IPS-18a (cell line): ENCODE measurements around the gene SPTBN5.

Experiments used
- H3K27ac ChIP-seq: one replicate; pipeline ENCODE4 v1.5.1; 2013; ENCODE audit warnings: low read length
- H3K27me3 ChIP-seq: one replicate; pipeline ENCODE4 v1.6.1; 2013; ENCODE audit warnings: mild to moderate bottlenecking, low read length; ENCODE audit not compliant: control insufficient read depth, insufficient read depth
- H3K36me3 ChIP-seq: one replicate; pipeline ENCODE4 v1.6.1; 2013; ENCODE audit warnings: low read depth, low read length; ENCODE audit not compliant: control insufficient read depth
- H3K4me1 ChIP-seq: one replicate; pipeline ENCODE4 v1.6.1; 2013; ENCODE audit warnings: low read depth, low read length; ENCODE audit not compliant: control insufficient read depth
- H3K4me3 ChIP-seq: one replicate; pipeline ENCODE4 v1.5.1; 2013; ENCODE audit warnings: low read length
- H3K9ac ChIP-seq: one replicate; pipeline ENCODE4 v1.6.1; 2013; ENCODE audit warnings: mild to moderate bottlenecking, low read length, moderate library complexity
- H3K9me3 ChIP-seq: one replicate; pipeline ENCODE4 v1.6.1; 2013; ENCODE audit warnings: low read depth, low read length; ENCODE audit not compliant: control insufficient read depth

The SPTBN5 gene

DNA sequence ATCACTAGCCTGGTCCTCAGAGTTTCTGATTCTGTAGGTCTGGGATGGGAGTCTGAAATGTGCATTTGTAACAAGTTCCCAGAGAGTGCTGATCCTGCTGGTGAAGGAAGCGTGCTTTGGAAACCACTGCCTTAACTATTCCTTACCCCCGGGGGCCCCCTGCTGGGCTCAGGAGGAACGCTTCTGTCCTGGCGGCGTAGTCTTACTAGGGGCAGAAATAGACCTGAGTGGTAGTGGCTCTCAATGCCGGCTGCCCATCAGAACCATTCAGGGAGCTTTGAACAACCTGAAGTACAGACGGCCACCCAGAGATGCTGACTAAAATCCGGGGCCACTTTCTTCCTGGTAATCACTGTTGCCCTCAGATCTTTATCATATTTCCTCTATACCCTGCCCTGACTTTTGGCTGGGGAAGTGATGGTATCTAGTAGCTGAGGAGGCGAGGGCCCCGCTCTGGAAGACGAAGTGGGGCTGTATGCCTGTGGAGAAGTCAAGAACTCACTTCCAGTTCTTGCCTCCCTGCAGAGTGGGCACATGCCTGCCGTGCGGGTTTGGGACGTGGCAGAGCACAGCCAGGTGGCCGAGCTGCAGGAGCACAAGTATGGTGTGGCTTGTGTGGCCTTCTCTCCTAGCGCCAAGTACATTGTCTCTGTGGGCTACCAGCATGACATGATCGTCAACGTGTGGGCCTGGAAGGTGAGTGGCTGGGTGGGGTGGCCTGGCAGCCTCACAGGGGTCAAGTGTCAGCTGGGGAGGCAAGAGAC, 82.2 kb downstream of the SPTBN5 start:
- no peak overlapping the region for H3K4me3 ChIP-seq
- H3K27ac ChIP-seq: no peak overlapping the region
- no peaks in the 10 kb centered on the region for H3K4me1 ChIP-seq
- no peaks in the 10 kb centered on the region for H3K9me3 ChIP-seq
- H3K27me3 ChIP-seq: no peaks in the 10 kb centered on the region
- no peaks in the 10 kb centered on the region for H3K36me3 ChIP-seq
- H3K9ac ChIP-seq: no peak overlapping the region

DNA sequence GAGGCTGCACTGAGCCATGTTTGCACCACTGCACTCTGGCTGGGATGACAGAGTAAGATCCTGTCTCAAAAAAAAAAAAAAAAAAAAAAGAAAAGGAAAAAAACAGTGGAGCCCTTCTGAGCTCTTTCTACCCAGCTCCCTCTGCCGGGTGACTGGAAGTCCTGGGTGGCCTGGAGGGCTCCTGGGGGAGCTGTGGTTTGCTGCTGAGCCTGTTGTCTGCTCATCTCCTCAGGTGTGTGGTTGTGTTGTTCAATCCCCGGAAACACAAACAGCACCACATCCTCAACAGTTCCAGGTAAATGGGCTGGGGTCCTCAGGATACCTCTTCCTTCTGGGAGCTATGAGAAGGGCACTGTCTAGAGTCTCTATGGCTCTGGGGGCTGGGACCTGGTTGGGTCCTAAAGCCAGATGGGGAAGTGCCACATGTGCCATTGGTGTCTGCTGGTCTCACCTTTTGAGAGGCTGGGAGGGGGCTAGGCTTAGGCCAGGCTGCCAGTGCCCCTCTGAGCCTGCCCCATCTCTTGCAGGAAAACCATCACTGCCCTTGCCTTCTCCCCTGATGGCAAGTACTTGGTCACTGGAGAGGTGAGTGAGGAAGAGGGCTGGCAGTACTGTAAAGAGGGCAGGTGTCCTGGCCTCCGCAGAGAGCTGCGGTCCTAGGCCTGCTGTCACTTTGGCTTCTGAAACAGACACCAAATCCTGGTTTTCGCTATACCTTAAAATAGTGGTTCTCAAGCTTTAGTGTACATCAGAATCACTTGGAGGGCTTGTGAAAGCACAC, 83.0 kb downstream of the SPTBN5 start:
- Histone ChIP-seq H3K36me3 (no peaks in the 10 kb centered on the region), H3K9me3 (no peaks in the 10 kb centered on the region), H3K4me3 (no peak overlapping the region), H3K9ac (no peak overlapping the region), H3K27me3 (no peaks in the 10 kb centered on the region), H3K27ac (no peak overlapping the region), H3K4me1 (no peaks in the 10 kb centered on the region)

DNA sequence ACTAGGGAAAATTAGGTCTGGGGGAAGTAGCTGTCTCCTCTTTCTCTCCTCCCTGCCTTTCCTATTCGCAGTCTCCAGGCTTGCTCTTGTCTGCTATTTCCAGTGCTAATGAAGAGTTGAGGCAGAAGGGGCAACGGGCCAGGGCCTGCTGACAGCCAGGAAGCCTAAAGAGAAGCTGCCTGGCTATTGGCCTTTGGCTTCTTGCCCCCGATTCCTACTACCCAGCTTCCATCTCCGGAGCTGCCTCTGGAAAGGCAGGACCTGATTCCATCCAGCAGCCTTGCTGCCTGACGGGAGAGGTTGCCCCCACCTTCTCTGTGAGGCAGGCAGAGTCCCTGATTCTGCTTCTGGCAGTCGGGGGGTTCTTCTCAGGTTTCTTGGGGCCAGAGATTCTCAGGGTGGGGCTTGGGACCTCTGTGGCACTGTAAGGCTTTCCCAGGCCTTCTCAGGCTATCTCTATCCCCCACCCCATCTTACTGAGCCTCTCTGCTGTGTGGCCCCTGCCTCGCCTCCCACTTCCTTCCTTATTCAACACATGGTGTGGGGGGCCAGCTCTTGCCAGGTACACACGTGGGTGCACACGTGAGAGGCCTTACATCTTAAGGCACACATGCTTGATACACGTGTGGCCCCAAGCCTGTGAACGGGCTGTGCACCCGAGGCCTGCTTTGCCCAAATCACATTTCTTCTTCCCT, 84.2 kb downstream of the SPTBN5 start:
- Histone ChIP-seq H3K27me3 (no peaks in the 10 kb centered on the region), H3K9ac (no peak overlapping the region), H3K4me1 (no peaks in the 10 kb centered on the region), H3K36me3 (no peaks in the 10 kb centered on the region), H3K27ac (no peak overlapping the region), H3K9me3 (no peaks in the 10 kb centered on the region), H3K4me3 (no peak overlapping the region)

DNA sequence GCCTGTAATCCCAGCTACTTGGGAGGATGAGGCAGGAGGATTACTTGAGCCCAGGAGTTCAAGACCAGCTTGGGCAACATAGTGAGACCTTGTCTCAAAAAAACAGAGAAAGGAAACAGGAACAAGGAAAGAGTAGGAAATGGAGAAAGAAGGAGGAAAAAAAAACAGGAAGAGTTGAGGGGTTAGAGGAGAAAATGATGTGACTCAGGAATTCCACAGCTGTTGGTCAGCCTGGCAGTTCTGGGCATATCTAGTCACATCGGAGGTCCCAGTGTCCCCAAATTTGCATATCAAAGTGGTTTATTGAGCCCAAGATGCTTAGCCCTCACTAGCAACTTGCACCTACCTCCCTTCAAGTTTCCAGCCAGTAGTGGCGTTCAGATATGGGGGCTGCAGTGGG, 84.7 kb downstream of the SPTBN5 start:
- Histone ChIP-seq H3K27me3 (no peaks in the 10 kb centered on the region), H3K9me3 (no peaks in the 10 kb centered on the region), H3K4me3 (no peak overlapping the region), H3K4me1 (no peaks in the 10 kb centered on the region), H3K27ac (no peak overlapping the region), H3K9ac (no peak overlapping the region), H3K36me3 (no peaks in the 10 kb centered on the region)

DNA sequence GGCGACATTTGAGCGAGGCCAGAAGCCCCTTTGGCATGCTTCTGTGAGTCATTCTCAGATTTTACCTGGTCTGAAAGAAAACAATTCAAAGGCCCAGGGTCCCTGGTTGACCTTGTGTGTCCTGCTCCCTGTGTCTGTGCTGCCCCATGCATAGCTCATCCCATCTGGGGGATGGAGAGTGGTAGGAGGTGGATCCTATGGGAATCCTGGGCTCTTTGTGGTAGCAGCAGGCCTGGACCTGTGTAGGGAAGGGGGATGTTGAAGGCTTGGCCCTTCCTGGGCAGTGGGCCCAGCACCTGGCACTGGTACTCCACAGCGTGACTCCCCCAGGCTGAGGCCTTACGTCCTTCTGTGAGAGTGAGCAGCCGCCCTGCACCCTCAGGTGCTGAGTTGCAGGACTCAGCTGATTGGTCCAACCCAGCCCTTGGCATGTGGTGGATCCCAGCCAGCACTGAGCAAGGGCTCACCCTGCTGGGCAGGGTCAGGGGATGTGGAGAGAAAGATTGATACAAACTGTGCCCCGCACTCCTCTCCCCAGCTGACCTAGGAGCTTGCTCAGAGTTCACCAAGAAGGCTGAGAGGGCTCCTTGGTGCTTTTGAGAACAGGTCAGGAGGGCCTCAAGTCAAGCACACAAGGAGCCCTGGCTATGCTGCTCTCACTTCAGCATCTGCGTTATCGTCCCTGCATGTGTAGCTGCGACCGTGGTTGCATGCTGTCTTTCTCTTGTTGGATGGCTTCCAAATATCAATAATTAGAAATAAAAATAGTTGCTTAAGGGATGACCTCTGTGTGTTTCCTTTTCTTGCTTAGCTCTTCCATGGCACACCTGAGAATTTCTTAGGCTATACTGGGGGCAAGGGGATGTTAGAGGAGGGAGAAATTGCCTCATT, 87.3 kb downstream of the SPTBN5 start:
- Histone ChIP-seq H3K9ac (no peak overlapping the region), H3K27ac (no peak overlapping the region), H3K4me3 (no peak overlapping the region)

DNA sequence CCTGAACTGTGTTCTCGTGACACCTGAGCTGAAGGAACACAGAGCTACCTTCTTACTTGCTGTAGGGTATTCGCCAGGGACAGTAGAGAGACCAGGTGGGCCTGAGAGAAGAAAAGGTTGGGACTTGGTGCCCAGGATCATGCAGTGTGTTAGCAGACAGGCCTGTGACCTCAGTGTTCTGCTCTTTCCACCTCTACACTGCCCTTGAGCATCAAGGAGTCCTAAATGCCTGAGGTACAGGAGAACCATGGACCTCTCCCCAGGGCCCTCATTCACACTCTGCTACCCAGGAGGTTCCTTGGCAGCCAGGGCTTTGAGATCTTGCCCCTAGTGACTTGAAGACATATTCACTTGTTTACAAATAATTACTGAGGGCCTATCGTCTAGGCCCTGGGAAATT, 88.1 kb downstream of the SPTBN5 start:
- Histone ChIP-seq H3K4me3 (no peak overlapping the region), H3K9me3 (no peaks in the 10 kb centered on the region), H3K4me1 (no peaks in the 10 kb centered on the region), H3K9ac (no peak overlapping the region), H3K27ac (no peak overlapping the region), H3K36me3 (no peaks in the 10 kb centered on the region), H3K27me3 (no peaks in the 10 kb centered on the region)

More for the DNA sequence above, 87.3 kb downstream of the SPTBN5 start:
- H3K9me3 ChIP-seq: no peaks in the 10 kb centered on the region
- no peaks in the 10 kb centered on the region for H3K36me3 ChIP-seq
- no peaks in the 10 kb centered on the region for H3K27me3 ChIP-seq
- no peaks in the 10 kb centered on the region for H3K4me1 ChIP-seq

DNA sequence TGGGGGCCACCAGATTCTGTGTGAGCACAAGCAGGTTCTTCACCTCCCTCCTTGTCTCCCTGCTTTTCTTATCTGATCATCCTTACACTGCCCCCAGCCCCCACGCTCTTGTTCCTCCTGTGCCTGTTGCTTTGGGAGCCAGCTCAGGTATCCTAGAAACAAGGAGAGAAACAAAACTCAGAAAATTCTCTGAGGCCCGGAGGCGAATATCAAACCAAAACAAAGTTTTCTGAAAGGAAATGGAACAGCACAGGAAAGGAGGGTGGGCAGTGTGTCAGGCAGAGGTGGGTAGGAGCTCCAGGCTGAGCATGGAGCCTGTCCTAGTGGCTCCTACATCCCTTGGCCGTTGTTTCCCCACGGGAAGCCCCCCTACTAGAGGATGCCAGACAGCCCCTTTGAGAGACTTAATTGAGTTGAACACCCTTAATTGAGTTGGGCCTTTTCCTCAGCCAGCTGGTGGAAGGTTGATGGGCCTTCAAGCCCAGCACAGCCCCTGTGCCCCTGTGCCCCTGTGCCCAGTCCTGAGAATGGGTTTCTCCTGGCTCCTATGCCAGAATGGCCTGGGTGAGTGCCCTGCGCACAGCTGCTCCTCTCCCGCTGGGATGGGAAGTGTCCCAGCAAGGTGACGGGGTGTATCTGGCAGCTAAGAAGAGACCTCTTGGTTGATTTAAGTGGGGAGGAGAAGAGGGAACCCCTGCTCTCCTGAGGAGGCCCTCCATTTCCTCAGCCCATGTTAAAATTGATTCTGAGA, 88.8 kb downstream of the SPTBN5 start:
- Histone ChIP-seq H3K36me3 (no peaks in the 10 kb centered on the region), H3K9ac (no peak overlapping the region), H3K4me3 (no peak overlapping the region), H3K27ac (no peak overlapping the region), H3K9me3 (no peaks in the 10 kb centered on the region), H3K27me3 (no peaks in the 10 kb centered on the region), H3K4me1 (no peaks in the 10 kb centered on the region)

DNA sequence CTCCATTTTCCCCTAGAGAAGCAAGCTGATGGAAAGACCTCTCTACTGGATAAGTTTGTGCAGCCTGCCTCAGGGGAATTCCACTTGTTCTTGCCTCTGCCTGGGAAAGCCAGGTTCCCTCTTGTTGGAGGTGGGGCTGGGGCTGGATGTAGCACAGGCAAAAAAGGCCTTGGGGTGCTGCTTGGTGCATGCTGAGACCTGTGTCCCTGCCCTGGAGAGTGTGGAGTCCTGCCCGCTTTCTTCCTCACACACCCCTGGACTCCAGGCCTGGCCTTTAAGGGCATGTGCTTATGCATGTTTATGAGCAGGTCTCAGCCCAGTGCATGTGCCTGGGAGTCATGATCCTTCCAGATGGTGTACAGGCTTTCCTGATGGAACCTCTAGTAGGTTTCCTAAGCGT, 89.5 kb downstream of the SPTBN5 start:
- Histone ChIP-seq H3K9ac (no peak overlapping the region), H3K36me3 (no peaks in the 10 kb centered on the region), H3K27ac (no peak overlapping the region)

DNA sequence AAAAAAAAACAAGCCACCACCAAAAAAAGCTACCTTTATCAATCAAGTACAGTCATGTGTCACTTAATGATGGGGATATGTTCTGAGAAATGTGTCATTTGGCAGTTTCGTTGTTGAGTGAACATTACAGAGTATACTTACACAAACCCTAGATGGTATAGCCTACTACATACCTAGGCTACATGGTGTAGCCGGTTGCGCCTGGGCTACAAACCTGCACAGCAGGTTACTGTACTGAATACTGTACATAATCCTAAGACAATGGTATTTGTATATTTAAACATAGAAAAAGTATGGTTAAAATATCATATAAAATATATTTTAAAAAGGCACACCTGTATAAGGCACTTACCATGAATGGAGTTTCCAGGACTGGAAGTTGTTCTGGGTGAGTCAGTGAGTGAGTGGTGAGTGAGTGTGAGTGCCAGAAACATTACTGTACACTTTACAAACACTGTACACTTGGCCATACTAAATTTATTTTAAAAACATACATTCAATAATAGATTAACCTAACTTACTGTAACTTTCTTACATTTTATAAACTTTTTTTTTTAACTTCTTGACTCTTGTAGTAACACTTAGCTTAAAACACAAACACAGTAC, 91.9 kb downstream of the SPTBN5 start:
- no peak overlapping the region for H3K4me3 ChIP-seq
- no peaks in the 10 kb centered on the region for H3K36me3 ChIP-seq
- H3K9ac ChIP-seq: no peak overlapping the region
- H3K27me3 ChIP-seq: no peaks in the 10 kb centered on the region
- H3K4me1 ChIP-seq: no peaks in the 10 kb centered on the region
- H3K9me3 ChIP-seq: no peaks in the 10 kb centered on the region
- H3K27ac ChIP-seq: no peak overlapping the region

More for the DNA sequence above, 89.5 kb downstream of the SPTBN5 start:
- Histone ChIP-seq H3K4me3 (no peak overlapping the region), H3K9me3 (no peaks in the 10 kb centered on the region), H3K27me3 (no peaks in the 10 kb centered on the region), H3K4me1 (no peaks in the 10 kb centered on the region)

DNA sequence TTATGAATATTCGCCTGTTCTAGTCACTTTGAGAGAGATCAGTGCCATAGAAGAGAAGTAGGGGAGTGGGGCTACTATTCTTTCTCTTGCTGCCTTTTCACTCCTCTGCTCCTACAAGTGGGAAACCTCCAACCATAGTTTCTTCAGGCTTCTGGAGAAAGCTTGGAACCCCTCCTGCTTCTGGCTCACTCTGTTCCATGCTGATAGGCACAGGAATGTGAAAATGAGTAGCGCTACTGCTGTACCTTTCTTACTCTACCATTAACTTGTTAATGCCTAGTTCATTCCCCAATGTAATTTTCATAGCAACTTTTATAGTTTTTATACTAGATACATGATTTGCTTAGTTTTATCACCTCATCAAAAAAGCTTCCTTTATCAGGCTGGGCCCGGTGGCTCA, 92.7 kb downstream of the SPTBN5 start:
- H3K9ac ChIP-seq: no peak overlapping the region
- no peak overlapping the region for H3K4me3 ChIP-seq
- no peaks in the 10 kb centered on the region for H3K4me1 ChIP-seq
- no peaks in the 10 kb centered on the region for H3K36me3 ChIP-seq
- no peaks in the 10 kb centered on the region for H3K27me3 ChIP-seq
- no peak overlapping the region for H3K27ac ChIP-seq
- no peaks in the 10 kb centered on the region for H3K9me3 ChIP-seq
